Activated naive CD8-positive, alpha-beta T cell (primary cell): ENCODE results near the gene DPF1.
"Not testable (repeated sequence)": the region's sequence is repeated elsewhere in the genome, so short reads cannot be mapped to it uniquely, and the experiment has no call there.

Experiments used
- H3K27ac Mint-ChIP-seq: one replicate; pipeline ENCODE4 v1.8.0; 2021; ENCODE audit warnings: mixed read lengths
- H3K27me3 Mint-ChIP-seq: one replicate; pipeline ENCODE4 v1.8.0; 2021; ENCODE audit warnings: mixed read lengths
- H3K36me3 Mint-ChIP-seq: one replicate; pipeline ENCODE4 v1.8.0; 2021; ENCODE audit warnings: mixed read lengths
- H3K4me1 Mint-ChIP-seq: one replicate; pipeline ENCODE4 v1.8.0; 2021; ENCODE audit warnings: low read depth, mixed read lengths
- H3K4me3 Mint-ChIP-seq: one replicate; pipeline ENCODE4 v1.8.0; 2021; ENCODE audit warnings: mild to moderate bottlenecking, mixed read lengths
- H3K9me3 Mint-ChIP-seq: one replicate; pipeline ENCODE4 v1.8.0; 2021; ENCODE audit warnings: low read depth, mixed read lengths

DPF1 gene

DNA sequence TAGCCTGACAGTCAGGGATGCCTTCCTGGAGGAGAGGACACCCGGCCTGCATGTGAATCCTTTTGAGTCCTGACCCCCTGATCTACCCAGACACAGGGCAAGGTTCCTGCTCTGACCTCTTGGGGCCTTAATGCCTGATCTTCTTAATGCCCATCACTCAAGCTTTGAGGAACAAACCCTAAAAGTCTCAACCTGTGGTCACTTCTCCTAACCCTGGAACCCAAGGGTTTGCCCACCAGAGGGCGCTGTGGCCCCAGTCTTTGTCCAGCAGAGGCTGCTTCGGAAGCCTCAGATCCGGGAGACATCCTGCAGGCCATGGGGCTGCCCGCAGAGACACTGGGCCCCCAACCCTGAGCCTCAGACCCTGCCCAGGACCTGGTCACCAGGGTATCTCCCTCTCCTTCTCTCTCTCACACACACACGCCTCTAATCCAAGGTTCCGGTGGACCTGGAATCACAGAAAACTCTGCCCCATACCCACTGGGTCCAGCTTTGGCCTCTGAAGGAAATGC is 9.8 kb upstream of the DPF1 start:
- Mint-ChIP-seq H3K4me1 (no peaks in the 10 kb centered on the region), H3K27ac (no peak overlapping the region), H3K9me3 (no peaks in the 10 kb centered on the region), H3K4me3 (no peak overlapping the region), H3K27me3 (peaks cover 12% of the 10 kb centered on the region), H3K36me3 (no peaks in the 10 kb centered on the region)

DNA sequence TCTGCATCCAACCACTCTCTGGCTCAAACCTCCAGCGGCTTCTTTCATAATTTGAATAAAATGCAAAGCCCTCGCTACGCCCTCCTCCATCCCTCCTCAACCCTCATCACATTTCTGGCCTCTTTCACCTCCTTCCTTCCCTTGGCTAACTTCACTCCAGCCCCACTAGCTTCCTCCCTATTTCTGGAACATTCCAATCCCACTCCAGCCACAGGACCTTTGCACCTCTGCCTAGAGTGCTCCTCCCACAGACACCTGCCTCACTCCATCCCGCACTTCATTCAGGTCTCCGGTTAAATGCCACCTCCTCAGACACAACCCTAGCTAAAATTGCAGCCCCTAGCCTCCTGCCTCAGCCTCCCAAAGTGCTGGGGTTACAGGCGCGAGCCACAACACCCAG is 7.9 kb upstream of the DPF1 start:
- Mint-ChIP-seq H3K27ac (no peak overlapping the region), H3K36me3 (no peaks in the 10 kb centered on the region), H3K4me1 (peaks cover 6% of the 10 kb centered on the region)

DNA sequence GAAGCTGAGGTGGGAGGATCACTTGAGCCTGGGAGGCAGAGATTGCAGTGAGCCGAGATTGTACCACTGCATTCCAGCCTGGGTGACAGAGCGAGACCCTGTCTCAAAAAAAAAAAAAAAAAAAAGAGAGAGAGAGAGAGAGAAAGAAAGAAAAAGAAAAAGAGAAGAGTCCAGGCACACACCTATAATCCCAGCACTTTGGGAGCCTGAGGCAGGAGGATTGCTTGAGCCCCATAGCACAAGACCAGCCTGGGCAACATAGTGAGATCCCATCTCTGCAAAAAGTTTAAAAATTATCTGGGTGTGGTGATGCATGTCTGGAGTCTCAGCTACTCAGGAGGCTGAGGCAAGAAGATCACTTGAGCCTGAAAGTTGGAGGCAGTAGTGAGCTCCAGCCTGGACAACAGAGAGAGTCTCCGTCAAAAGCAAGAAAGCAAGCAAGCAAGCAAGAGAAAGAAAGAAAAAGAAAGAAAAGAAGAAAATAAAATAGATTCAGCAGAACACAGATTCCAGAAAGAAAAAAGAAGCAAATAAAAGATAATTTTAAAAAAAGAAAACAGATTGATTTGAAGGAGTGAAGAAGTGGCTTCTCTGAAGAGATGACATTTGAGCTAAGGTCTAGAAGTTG is 6.6 kb upstream of the DPF1 start:
- H3K4me1 Mint-ChIP-seq, H3K4me3 Mint-ChIP-seq, H3K27ac Mint-ChIP-seq, H3K36me3 Mint-ChIP-seq, H3K9me3 Mint-ChIP-seq: not testable (repeated sequence)
- peaks cover 22% of the 10 kb centered on the region for H3K27me3 Mint-ChIP-seq

More for the DNA sequence above, 7.9 kb upstream of the DPF1 start:
- no peaks in the 10 kb centered on the region for H3K9me3 Mint-ChIP-seq
- H3K27me3 Mint-ChIP-seq, result peaks cover 19% of the 10 kb centered on the region
- H3K4me3 Mint-ChIP-seq, result no peak overlapping the region

- Mint-ChIP-seq H3K9me3 (no peaks in the 10 kb centered on the region), H3K4me3 (peak overlapping the region; percentile 61), H3K36me3 (no peaks in the 10 kb centered on the region), H3K4me1 (peaks cover 7% of the 10 kb centered on the region), H3K27ac (no peak overlapping the region), H3K27me3 (peaks cover 22% of the 10 kb centered on the region)
These were observed 5.6 kb upstream of the DPF1 start for GRCh38 chr19:38229585-38230073.

GRCh38 chr19:38228491-38229439 is 4.7 kb upstream of the DPF1 start:
- peaks cover 14% of the 10 kb centered on the region for H3K4me1 Mint-ChIP-seq
- H3K9me3 Mint-ChIP-seq, result no peaks in the 10 kb centered on the region
- no peaks in the 10 kb centered on the region for H3K36me3 Mint-ChIP-seq
- H3K27ac Mint-ChIP-seq, result no peak overlapping the region
- peak overlapping the region; percentile 61 for H3K4me3 Mint-ChIP-seq
- H3K27me3 Mint-ChIP-seq, result peaks cover 24% of the 10 kb centered on the region

DNA sequence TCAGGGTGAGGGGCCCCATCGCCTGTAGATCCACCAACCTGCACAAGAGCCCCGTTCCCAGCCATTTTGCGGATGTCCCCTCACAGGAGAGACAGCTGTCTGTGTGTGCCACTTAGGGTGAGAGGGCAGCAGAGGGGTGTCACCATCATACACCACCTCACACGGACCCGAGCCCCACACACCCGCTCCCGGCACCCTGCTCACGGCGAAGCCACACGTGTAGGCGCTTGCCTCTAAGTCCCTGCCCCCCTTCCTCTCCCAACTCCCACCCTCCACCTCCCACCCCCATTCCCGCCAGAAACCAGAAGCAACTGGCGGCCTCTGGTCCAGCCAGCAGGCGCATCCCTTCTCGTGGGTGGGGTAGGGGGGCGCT is 4.0 kb upstream of the DPF1 start:
- H3K36me3 Mint-ChIP-seq, result no peaks in the 10 kb centered on the region
- H3K4me1 Mint-ChIP-seq, result peaks cover 20% of the 10 kb centered on the region
- H3K27ac Mint-ChIP-seq, result no peak overlapping the region
- no peak overlapping the region for H3K4me3 Mint-ChIP-seq
- H3K27me3 Mint-ChIP-seq, result peaks cover 29% of the 10 kb centered on the region
- H3K9me3 Mint-ChIP-seq, result no peaks in the 10 kb centered on the region

DNA sequence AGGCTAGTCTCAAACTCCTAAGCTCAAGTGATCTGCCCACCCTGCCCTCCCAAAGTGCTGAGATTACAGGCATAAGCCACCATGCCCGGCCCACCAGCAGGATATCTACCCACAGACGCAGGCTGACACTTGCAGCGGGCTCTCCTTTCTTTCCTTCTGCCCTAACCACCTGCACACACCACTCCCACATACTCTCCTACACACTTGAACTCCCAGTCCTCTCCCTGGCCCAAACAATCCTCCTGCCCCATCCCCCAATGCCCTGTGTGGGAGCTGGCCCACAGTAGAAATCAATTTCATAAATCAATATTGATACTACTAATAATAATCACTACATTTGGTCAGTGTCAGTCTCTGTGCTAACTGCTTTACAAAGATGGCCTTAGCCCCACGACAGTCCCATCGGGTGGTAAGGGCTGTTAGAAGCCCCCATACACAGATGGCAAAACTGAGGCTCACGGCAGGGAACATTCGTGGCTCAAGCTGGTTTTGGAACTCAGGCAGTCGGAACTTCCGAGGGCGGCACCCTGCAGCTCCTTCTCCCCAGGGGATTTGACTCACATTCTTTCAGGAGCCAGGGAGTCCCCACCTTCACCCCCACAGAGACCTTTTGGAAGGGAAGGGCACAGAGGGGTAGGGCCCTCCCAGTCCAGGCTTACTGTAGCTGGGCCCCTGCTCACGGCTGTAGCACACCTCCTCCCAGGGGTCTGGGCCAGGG is 3.4 kb upstream of the DPF1 start:
- Mint-ChIP-seq H3K36me3 (no peaks in the 10 kb centered on the region), H3K27me3 (peaks cover 31% of the 10 kb centered on the region), H3K9me3 (no peaks in the 10 kb centered on the region), H3K27ac (no peak overlapping the region), H3K4me1 (peaks cover 22% of the 10 kb centered on the region), H3K4me3 (no peak overlapping the region)

- Mint-ChIP-seq H3K27me3 (peaks cover 30% of the 10 kb centered on the region), H3K4me3 (peak overlapping the region; percentile 81), H3K4me1 (peaks cover 22% of the 10 kb centered on the region)
- not testable (repeated sequence) for H3K27ac Mint-ChIP-seq, H3K36me3 Mint-ChIP-seq, H3K9me3 Mint-ChIP-seq
These were observed 819 bp upstream of the DPF1 start for GRCh38 chr19:38224863-38225218.

DNA sequence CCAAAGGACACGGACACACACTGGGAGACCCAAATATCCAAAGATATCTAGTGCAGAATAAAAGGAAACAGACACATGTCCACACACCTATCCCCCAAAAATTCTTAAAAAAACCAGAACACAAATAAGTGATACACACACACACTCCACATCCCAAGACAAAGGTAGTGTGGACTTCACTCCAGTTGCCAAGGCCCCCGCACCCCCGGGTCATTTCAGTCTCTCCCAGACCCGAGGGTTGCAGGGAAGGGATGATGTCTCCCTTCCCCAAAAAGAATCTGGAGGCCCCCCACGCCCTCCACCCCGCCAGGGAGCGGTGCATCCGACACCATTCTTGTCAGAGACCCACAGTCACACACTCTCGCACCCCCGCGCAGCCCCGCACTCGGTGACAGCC is 407 bp downstream of the DPF1 start:
- peaks cover 22% of the 10 kb centered on the region for H3K4me1 Mint-ChIP-seq
- no peaks in the 10 kb centered on the region for H3K9me3 Mint-ChIP-seq
- peaks cover 31% of the 10 kb centered on the region for H3K27me3 Mint-ChIP-seq
- H3K36me3 Mint-ChIP-seq, result no peaks in the 10 kb centered on the region
- no peak overlapping the region for H3K27ac Mint-ChIP-seq
- peak overlapping the region; percentile 63 for H3K4me3 Mint-ChIP-seq

GRCh38 chr19:38223119-38223523 is 901 bp downstream of the DPF1 start:
- Mint-ChIP-seq H3K9me3 (no peaks in the 10 kb centered on the region), H3K27me3 (peaks cover 35% of the 10 kb centered on the region), H3K4me3 (peak overlapping the region; percentile 63), H3K36me3 (no peaks in the 10 kb centered on the region), H3K4me1 (peaks cover 22% of the 10 kb centered on the region), H3K27ac (no peak overlapping the region)

DNA sequence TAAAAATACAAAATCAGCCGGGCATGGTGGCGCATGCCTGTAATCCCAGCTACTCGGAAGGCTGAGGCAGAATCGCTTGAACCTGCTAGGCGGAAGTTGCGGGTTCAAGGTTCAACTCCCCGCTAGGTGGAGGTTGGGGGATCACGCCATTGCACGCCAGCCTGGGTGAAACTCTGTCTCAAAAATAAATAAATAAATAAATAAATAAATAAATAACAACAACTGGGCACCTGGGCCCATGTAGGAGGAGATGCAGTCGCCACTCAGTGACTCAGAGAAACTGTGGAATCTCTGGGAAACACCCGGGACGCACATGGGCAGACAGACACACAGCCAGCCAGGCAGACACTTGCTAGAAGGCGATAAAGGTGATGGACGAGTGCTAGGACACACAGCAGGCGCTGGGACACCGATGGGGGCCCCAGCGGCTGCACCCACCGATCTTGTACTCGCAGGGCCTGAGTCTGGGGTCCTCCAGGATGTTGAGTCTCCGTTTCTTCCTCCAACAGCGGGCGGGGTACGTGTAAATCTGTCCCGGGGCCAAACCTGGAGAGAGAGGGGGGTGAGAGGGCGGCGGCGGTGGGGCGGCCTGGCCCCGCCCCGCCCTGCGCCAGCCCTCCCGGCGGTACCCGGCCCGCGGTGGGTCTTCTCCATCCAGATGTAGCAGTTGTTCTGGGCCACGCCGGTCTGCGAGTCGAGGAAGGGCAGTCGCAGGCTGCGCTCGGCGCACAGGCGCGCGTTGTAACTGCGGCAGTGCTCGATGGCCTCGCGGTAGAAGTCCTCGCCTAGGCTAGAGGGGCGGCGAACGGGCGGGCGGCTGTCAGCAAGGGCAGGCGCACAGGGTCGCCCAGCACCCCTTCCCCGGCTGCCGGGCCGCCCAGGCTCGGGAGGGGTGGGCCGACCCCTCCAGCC is 1.8 kb downstream of the DPF1 start:
- Mint-ChIP-seq H3K4me3 (no peak overlapping the region), H3K36me3 (no peaks in the 10 kb centered on the region), H3K4me1 (peaks cover 16% of the 10 kb centered on the region), H3K27me3 (peaks cover 28% of the 10 kb centered on the region), H3K27ac (no peak overlapping the region), H3K9me3 (no peaks in the 10 kb centered on the region)

DNA sequence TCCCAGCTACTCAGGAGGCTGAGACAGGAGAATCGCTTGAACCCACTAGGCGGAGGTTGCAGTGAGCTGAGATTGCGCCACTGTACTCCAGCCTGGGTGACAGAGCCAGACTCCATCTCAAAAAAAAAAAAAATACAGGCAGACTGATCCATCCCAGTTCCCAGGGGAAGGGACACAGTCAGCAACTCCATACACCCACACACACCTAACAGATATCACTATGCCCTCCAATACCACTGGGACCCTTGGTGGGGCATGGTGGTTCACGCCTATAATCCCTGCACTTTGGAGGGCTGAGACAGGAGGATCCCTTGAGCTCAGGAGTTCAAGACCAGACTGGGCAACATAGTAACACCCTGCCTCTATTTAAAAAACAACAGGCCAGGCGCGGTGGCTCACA is 2.6 kb downstream of the DPF1 start:
- Mint-ChIP-seq H3K4me1 (peaks cover 16% of the 10 kb centered on the region), H3K9me3 (no peaks in the 10 kb centered on the region), H3K27ac (no peak overlapping the region), H3K36me3 (no peaks in the 10 kb centered on the region), H3K4me3 (no peak overlapping the region), H3K27me3 (peaks cover 25% of the 10 kb centered on the region)

DNA sequence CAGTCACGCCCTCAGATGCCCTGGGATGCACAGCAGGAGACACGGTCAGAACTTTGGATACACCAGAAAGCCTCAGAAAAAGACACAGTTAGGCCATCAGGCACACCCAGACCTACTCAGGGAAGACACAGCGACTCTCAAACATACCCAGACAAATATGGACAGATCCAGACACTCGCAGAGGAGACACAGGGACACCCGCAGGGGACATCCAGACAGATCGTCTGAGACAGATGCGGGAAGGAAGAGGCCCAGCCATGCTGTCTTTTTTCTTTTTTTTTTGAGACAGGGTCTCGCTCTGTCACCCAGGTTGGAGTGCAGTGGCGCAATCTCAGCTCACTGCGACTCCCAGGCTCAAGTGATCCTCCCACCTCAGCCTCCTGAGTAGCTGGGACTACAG is 4.8 kb downstream of the DPF1 start:
- Mint-ChIP-seq H3K36me3 (no peaks in the 10 kb centered on the region), H3K4me3 (no peak overlapping the region), H3K27ac (no peak overlapping the region), H3K9me3 (no peaks in the 10 kb centered on the region), H3K27me3 (peaks cover 27% of the 10 kb centered on the region), H3K4me1 (peaks cover 14% of the 10 kb centered on the region)

DNA sequence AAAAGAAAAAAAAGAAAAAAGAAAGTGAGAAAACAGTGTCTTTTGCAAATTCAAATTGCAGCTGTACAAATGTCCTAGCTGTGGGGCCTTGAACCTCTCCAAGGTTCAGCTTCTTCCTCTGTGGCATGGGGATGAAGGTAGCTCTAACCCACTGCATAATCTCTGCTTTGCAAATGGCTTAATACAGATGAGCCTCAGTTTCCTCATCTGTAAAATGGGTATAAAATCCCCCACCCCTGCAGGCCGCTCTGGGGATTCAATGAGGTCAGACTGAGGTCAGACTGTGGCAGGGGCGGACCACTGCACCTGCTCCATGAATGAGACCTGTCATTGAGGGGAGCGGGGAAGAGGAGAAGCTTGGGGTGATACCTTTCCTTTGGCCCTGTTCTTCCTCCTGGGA is 5.8 kb downstream of the DPF1 start:
- H3K4me1 Mint-ChIP-seq, result peaks cover 17% of the 10 kb centered on the region
- H3K4me3 Mint-ChIP-seq, result no peak overlapping the region
- peaks cover 30% of the 10 kb centered on the region for H3K27me3 Mint-ChIP-seq
- H3K27ac Mint-ChIP-seq, result no peak overlapping the region
- H3K36me3 Mint-ChIP-seq, result no peaks in the 10 kb centered on the region
- H3K9me3 Mint-ChIP-seq, result no peaks in the 10 kb centered on the region
